Measurements from ENCODE around the gene C2CD2. TPM values are rescaled to one million over a fixed set of nuclear protein-coding genes. Genes with fewer than 3 reads are reported as not detected.
A peak's percentile ranks its signal among the peaks of the same experiment; 100 is the strongest.

The C2CD2 gene
- total RNA-seq, 2 experiments from 2014 or later = 4.5 to 5.9 TPM

DNA sequence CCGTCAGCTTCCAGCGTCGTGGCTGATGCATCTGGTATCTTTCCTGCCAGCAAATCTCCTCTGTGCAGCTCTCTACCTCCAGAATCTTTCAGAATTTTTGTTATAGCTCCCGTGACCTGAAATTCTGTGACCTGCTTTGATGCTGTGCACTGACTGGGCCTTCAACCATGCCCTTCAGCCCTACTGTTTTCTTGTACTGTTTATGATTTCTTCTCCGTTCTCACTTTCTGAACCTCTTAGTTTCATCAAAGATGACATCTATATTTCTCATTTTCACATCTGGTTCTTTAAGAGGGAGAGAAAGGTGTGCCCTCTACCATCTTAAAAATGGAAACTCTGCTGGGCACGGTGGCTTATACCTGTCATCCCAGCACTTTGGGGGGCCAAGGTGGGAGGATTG, 80.4 kb downstream of the C2CD2 start:
- Histone ChIP-seq H3K27ac (ENCODE audit: low read depth, low read length, poor library complexity, severe bottlenecking) (peak overlapping the region; percentile 96), H3K79me2 (ENCODE audit: insufficient read depth, low read depth, low read length) (peaks cover 26% of the 10 kb centered on the region; the same call in 1 of the 2 replicates), H3K9me2 (ENCODE audit: insufficient read depth, low read length) (no peaks in the 10 kb centered on the region), H3K4me1 (ENCODE audit: insufficient read depth, low read length, poor library complexity, severe bottlenecking) (peaks cover 96% of the 10 kb centered on the region), H3K9me3 (ENCODE audit: low read length) (no peaks in the 10 kb centered on the region), H4K20me1 (ENCODE audit: insufficient read depth, low read length) (no peaks in the 10 kb centered on the region), H3K4me2 (ENCODE audit: low read length) (peak overlapping the region; percentile 79), H3K36me3 (ENCODE audit: insufficient read depth, low read length) (no peaks in the 10 kb centered on the region), H3K4me3 (ENCODE audit: low read depth, low read length, poor library complexity, severe bottlenecking) (no peak overlapping the region), H2AFZ (ENCODE audit: low read length) (no peak overlapping the region; the same call in 1 of the 2 replicates)
- intact Hi-C loops (cut with micrococcal nuclease; ENCODE audit: unreplicated experiment) = no loop called here
- no TSS peak for BruUV-seq (replicated peaks)
- TF ChIP-seq, protein P1, sequence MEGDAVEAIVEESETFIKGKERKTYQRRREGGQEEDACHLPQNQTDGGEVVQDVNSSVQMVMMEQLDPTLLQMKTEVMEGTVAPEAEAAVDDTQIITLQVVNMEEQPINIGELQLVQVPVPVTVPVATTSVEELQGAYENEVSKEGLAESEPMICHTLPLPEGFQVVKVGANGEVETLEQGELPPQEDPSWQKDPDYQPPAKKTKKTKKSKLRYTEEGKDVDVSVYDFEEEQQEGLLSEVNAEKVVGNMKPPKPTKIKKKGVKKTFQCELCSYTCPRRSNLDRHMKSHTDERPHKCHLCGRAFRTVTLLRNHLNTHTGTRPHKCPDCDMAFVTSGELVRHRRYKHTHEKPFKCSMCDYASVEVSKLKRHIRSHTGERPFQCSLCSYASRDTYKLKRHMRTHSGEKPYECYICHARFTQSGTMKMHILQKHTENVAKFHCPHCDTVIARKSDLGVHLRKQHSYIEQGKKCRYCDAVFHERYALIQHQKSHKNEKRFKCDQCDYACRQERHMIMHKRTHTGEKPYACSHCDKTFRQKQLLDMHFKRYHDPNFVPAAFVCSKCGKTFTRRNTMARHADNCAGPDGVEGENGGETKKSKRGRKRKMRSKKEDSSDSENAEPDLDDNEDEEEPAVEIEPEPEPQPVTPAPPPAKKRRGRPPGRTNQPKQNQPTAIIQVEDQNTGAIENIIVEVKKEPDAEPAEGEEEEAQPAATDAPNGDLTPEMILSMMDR (conservative IDR thresholded peaks at IDR 0.05; ENCODE audit: low read length) = no peak
- TF ChIP-seq EZH2phosphoT487 (IDR thresholded peaks at IDR 0.05; ENCODE audit: borderline replicate concordance, low read depth, low read length) = no peak
- DNase-seq (ENCODE audit: low spot score) = no peak
- ChIA-PET POLR2A (interaction anchor here (1.0 to 1.5 kb wide), 3 partner anchors 10 to 56 kb away, joined by 3 to 4 read pairs (median 4); no protein-coding TSS in a partner anchor), CTCF (ENCODE audit: unreplicated experiment) (no interaction called here)

DNA sequence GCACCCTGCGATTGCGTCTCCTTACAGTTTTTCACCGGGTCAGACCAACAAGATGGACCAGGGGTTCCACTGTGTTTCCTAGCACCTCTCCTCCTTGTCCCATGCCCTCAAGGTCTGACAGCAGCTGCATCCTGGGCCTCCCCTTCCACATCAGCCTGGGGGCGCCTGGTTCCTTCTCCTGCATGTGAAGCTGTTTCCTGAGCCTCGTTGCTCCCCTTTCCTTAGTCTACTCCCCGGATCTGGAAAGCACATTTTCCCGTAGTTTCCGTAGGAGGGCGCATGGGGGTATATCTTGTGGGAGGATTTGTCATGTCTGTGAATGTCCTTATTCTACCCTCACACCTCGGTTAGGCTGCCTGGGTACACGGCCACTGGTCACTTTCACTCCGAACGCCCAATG, 80.8 kb downstream of the C2CD2 start:
- POLR2A ChIA-PET = interaction anchor here (1.5 kb wide), 2 partner anchors 36 to 56 kb away, joined by 3 to 4 read pairs; no protein-coding TSS in a partner anchor
- Histone ChIP-seq H3K4me3 (ENCODE audit: low read depth, low read length, poor library complexity, severe bottlenecking) (no peak overlapping the region), H3K4me1 (ENCODE audit: insufficient read depth, low read length, poor library complexity, severe bottlenecking) (peaks cover 98% of the 10 kb centered on the region), H3K79me2 (ENCODE audit: insufficient read depth, low read depth, low read length) (peaks cover 25% of the 10 kb centered on the region; the same call in 1 of the 2 replicates), H4K20me1 (ENCODE audit: insufficient read depth, low read length) (no peaks in the 10 kb centered on the region), H3K9me3 (ENCODE audit: low read length) (no peaks in the 10 kb centered on the region), H3K36me3 (ENCODE audit: insufficient read depth, low read length) (no peaks in the 10 kb centered on the region), H2AFZ (ENCODE audit: low read length) (no peak overlapping the region), H3K9me2 (ENCODE audit: insufficient read depth, low read length) (no peaks in the 10 kb centered on the region), H3K27ac (ENCODE audit: low read depth, low read length, poor library complexity, severe bottlenecking) (peak overlapping the region; percentile 96), H3K4me2 (ENCODE audit: low read length) (peak overlapping the region; percentile 79; the same call in 1 of the 2 replicates)
- CTCF ChIA-PET (ENCODE audit: unreplicated experiment) = no interaction called here
- no TSS peak for BruUV-seq (replicated peaks)
- intact Hi-C loops (cut with micrococcal nuclease; ENCODE audit: unreplicated experiment) = no loop called here
- no peak for DNase-seq (ENCODE audit: low spot score)
- TF ChIP-seq, protein P1 (conservative IDR thresholded peaks at IDR 0.05; ENCODE audit: low read length) = no peak
- no peak for TF ChIP-seq EZH2phosphoT487 (IDR thresholded peaks at IDR 0.05; ENCODE audit: borderline replicate concordance, low read depth, low read length)

DNA sequence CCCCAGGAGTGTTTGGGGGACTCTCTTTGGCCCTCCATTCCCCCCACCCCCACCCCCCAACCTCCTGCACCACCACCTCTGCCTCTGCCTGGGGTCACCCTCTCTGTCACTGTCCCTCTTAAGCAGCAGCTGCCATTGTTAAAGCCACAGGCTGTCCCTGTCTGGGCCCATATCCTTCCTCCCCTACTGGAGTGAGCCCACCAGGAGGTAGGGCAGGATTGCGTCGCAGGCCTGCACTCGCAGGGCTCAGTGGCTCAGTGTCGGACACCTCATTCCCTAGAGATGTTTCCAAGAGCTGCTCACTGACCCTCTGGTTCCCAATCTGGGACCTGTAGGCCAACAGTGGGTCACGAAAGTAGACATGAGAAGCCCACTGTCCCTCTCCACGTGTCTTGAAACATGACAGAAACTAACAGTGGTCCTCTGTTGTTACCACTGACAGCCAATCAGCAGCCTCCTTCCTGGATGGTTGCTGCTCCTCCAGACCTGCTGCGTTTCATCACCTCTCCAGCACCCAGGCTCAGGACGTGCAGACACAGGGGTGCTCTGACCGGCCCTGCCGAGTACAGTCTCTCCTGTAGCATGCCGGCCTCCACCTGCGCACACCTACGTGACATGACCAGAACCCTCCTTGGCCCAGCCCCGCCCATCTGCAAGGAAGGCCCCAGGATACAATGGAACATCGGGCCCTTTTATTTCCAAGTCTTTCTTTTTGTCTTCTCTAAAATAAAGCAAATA, 82.4 kb downstream of the C2CD2 start:
- peak; percentile 56 for DNase-seq (ENCODE audit: low spot score)
- intact Hi-C loops (cut with micrococcal nuclease; ENCODE audit: unreplicated experiment) = no loop called here
- H3K4me3 ChIP-seq (ENCODE audit: low read depth, low read length, poor library complexity, severe bottlenecking) = no peak overlapping the region
- peak overlapping the region; percentile 49; the same call in 1 of the 2 replicates for H2AFZ ChIP-seq (ENCODE audit: low read length)
- no peaks in the 10 kb centered on the region for H3K36me3 ChIP-seq (ENCODE audit: insufficient read depth, low read length)
- H3K4me1 ChIP-seq (ENCODE audit: insufficient read depth, low read length, poor library complexity, severe bottlenecking) = peaks cover 98% of the 10 kb centered on the region
- H3K9me3 ChIP-seq (ENCODE audit: low read length) = no peaks in the 10 kb centered on the region
- peak overlapping the region; percentile 96 for H3K27ac ChIP-seq (ENCODE audit: low read depth, low read length, poor library complexity, severe bottlenecking)
- ChIA-PET CTCF (ENCODE audit: unreplicated experiment) (no interaction called here), POLR2A (interaction anchor here (0.7 to 1.5 kb wide), 4 partner anchors 8 to 38 kb away, joined by 3 to 4 read pairs (median 4); no protein-coding TSS in a partner anchor)
- no peaks in the 10 kb centered on the region for H4K20me1 ChIP-seq (ENCODE audit: insufficient read depth, low read length)
- no peaks in the 10 kb centered on the region for H3K9me2 ChIP-seq (ENCODE audit: insufficient read depth, low read length)
- H3K4me2 ChIP-seq (ENCODE audit: low read length) = peak overlapping the region; percentile 79
- no TSS peak for BruUV-seq (replicated peaks)
- TF ChIP-seq, protein P1 (conservative IDR thresholded peaks at IDR 0.05; ENCODE audit: low read length) = no peak
- no peak for TF ChIP-seq EZH2phosphoT487 (IDR thresholded peaks at IDR 0.05; ENCODE audit: borderline replicate concordance, low read depth, low read length)
- H3K79me2 ChIP-seq (ENCODE audit: insufficient read depth, low read depth, low read length) = peaks cover 13% of the 10 kb centered on the region; the same call in 1 of the 2 replicates
